Measurements from ENCODE around the gene MME.

Gene MME

GRCh38 chr3:155179437-155179827 lies 99.3 kb downstream of the MME start:
- Histone ChIP-seq H3K36me3 (ENCODE audit: control insufficient read depth, insufficient read depth, low read length) (no peaks in the 10 kb centered on the region), H2BK15ac (replicated peaks; ENCODE audit: low read depth) (no peak overlapping the region)
- no CpG with 5 or more reads among the region's 2 CpGs for WGBS (ENCODE audit: extremely low coverage, insufficient coverage, low lambda C conversion rate)

GRCh38 chr3:155179966-155180757 lies 100.0 kb downstream of the MME start:
- no peak overlapping the region for H3K4ac ChIP-seq (ENCODE audit: low read depth, low read length)

More at GRCh38 chr3:155179437-155179827, 99.3 kb downstream of the MME start:
- Histone ChIP-seq H3K56ac (ENCODE audit: low read length) (no peak overlapping the region), H3K27ac (ENCODE audit: low read depth, low read length) (no peak overlapping the region), H3K79me2 (ENCODE audit: control insufficient read depth, insufficient read depth, low read length) (no peaks in the 10 kb centered on the region), H4K5ac (ENCODE audit: low read length) (no peak overlapping the region), H2AK5ac (ENCODE audit: low read length) (no peak overlapping the region), H2BK5ac (ENCODE audit: low read length) (no peak overlapping the region), H3K18ac (ENCODE audit: low read length) (no peak overlapping the region), H2BK120ac (ENCODE audit: low read depth, low read length) (no peak overlapping the region), H3K4me2 (ENCODE audit: low read length) (no peak overlapping the region), H3K79me1 (ENCODE audit: low read length) (no peaks in the 10 kb centered on the region), H4K8ac (ENCODE audit: low read depth, low read length) (no peak overlapping the region), H3K23ac (ENCODE audit: low read length) (no peak overlapping the region), H3K4me3 (ENCODE audit: low read length) (no peak overlapping the region), H3K4ac (ENCODE audit: low read depth, low read length) (no peak overlapping the region), H3K9ac (ENCODE audit: low read length) (no peak overlapping the region), H3K27me3 (ENCODE audit: insufficient read depth, low read length, poor library complexity) (no peaks in the 10 kb centered on the region), H3K4me1 (ENCODE audit: control insufficient read depth, low read depth, low read length) (no peaks in the 10 kb centered on the region)
- DNase-seq, result no peak

GRCh38 chr3:155182467-155182866 lies 102.3 kb downstream of the MME start:
- 100% methylated on average over 1 of the region's 1 CpG for WGBS (ENCODE audit: extremely low coverage, insufficient coverage, low lambda C conversion rate)
- H3K18ac ChIP-seq (ENCODE audit: low read length), result no peak overlapping the region
- no peak overlapping the region for H2AK5ac ChIP-seq (ENCODE audit: low read length)
- H3K36me3 ChIP-seq (ENCODE audit: control insufficient read depth, insufficient read depth, low read length), result no peaks in the 10 kb centered on the region
- H3K4me2 ChIP-seq (ENCODE audit: low read length), result no peak overlapping the region
- no peak overlapping the region for H3K4me3 ChIP-seq (ENCODE audit: low read length)
- H4K8ac ChIP-seq (ENCODE audit: low read depth, low read length), result no peak overlapping the region
- no peaks in the 10 kb centered on the region for H3K27me3 ChIP-seq (ENCODE audit: insufficient read depth, low read length, poor library complexity)
- H3K79me1 ChIP-seq (ENCODE audit: low read length), result no peaks in the 10 kb centered on the region
- no peaks in the 10 kb centered on the region for H3K4me1 ChIP-seq (ENCODE audit: control insufficient read depth, low read depth, low read length)
- H3K56ac ChIP-seq (ENCODE audit: low read length), result no peak overlapping the region
- no peaks in the 10 kb centered on the region for H3K79me2 ChIP-seq (ENCODE audit: control insufficient read depth, insufficient read depth, low read length)
- no peak overlapping the region for H3K27ac ChIP-seq (ENCODE audit: low read depth, low read length)
- no peak overlapping the region for H2BK15ac ChIP-seq (replicated peaks; ENCODE audit: low read depth)
- H2BK120ac ChIP-seq (ENCODE audit: low read depth, low read length), result no peak overlapping the region
- no peak overlapping the region for H4K5ac ChIP-seq (ENCODE audit: low read length)
- H3K4ac ChIP-seq (ENCODE audit: low read depth, low read length), result no peak overlapping the region
- no peak overlapping the region for H3K9ac ChIP-seq (ENCODE audit: low read length)
- no peak for DNase-seq
- H2BK5ac ChIP-seq (ENCODE audit: low read length), result no peak overlapping the region
- no peak overlapping the region for H3K23ac ChIP-seq (ENCODE audit: low read length)

More at GRCh38 chr3:155179966-155180757, 100.0 kb downstream of the MME start:
- H3K4me1 ChIP-seq (ENCODE audit: control insufficient read depth, low read depth, low read length), result no peaks in the 10 kb centered on the region
- H3K56ac ChIP-seq (ENCODE audit: low read length), result no peak overlapping the region
- no peak overlapping the region for H3K18ac ChIP-seq (ENCODE audit: low read length)
- H3K79me1 ChIP-seq (ENCODE audit: low read length), result no peaks in the 10 kb centered on the region
- H3K27ac ChIP-seq (ENCODE audit: low read depth, low read length), result no peak overlapping the region
- no peak overlapping the region for H2BK120ac ChIP-seq (ENCODE audit: low read depth, low read length)
- no peak overlapping the region for H4K8ac ChIP-seq (ENCODE audit: low read depth, low read length)
- no peaks in the 10 kb centered on the region for H3K27me3 ChIP-seq (ENCODE audit: insufficient read depth, low read length, poor library complexity)
- H3K9ac ChIP-seq (ENCODE audit: low read length), result no peak overlapping the region
- H3K23ac ChIP-seq (ENCODE audit: low read length), result no peak overlapping the region
- DNase-seq, result no peak
- H3K36me3 ChIP-seq (ENCODE audit: control insufficient read depth, insufficient read depth, low read length), result no peaks in the 10 kb centered on the region
- H3K4me2 ChIP-seq (ENCODE audit: low read length), result no peak overlapping the region
- H2AK5ac ChIP-seq (ENCODE audit: low read length), result no peak overlapping the region
- no peak overlapping the region for H2BK5ac ChIP-seq (ENCODE audit: low read length)
- H3K4me3 ChIP-seq (ENCODE audit: low read length), result no peak overlapping the region
- no peaks in the 10 kb centered on the region for H3K79me2 ChIP-seq (ENCODE audit: control insufficient read depth, insufficient read depth, low read length)
- no peak overlapping the region for H4K5ac ChIP-seq (ENCODE audit: low read length)
- WGBS (ENCODE audit: extremely low coverage, insufficient coverage, low lambda C conversion rate), result no CpG with 5 or more reads among the region's 5 CpGs
- H2BK15ac ChIP-seq (replicated peaks; ENCODE audit: low read depth), result no peak overlapping the region

GRCh38 chr3:155184011-155184410 lies 103.9 kb downstream of the MME start:
- no peak for DNase-seq
- Histone ChIP-seq H3K4ac (ENCODE audit: low read depth, low read length) (no peak overlapping the region), H3K36me3 (ENCODE audit: control insufficient read depth, insufficient read depth, low read length) (no peaks in the 10 kb centered on the region), H3K23ac (ENCODE audit: low read length) (no peak overlapping the region), H3K4me1 (ENCODE audit: control insufficient read depth, low read depth, low read length) (no peaks in the 10 kb centered on the region), H3K4me3 (ENCODE audit: low read length) (no peak overlapping the region), H2BK120ac (ENCODE audit: low read depth, low read length) (no peak overlapping the region), H2AK5ac (ENCODE audit: low read length) (no peak overlapping the region), H2BK5ac (ENCODE audit: low read length) (no peak overlapping the region), H3K4me2 (ENCODE audit: low read length) (no peak overlapping the region), H3K27ac (ENCODE audit: low read depth, low read length) (no peak overlapping the region), H3K79me1 (ENCODE audit: low read length) (no peaks in the 10 kb centered on the region), H2BK15ac (replicated peaks; ENCODE audit: low read depth) (no peak overlapping the region), H3K79me2 (ENCODE audit: control insufficient read depth, insufficient read depth, low read length) (no peaks in the 10 kb centered on the region), H4K8ac (ENCODE audit: low read depth, low read length) (no peak overlapping the region), H3K18ac (ENCODE audit: low read length) (no peak overlapping the region), H3K27me3 (ENCODE audit: insufficient read depth, low read length, poor library complexity) (no peaks in the 10 kb centered on the region), H4K5ac (ENCODE audit: low read length) (no peak overlapping the region), H3K9ac (ENCODE audit: low read length) (no peak overlapping the region), H3K56ac (ENCODE audit: low read length) (no peak overlapping the region)
- no CpG with 5 or more reads among the region's 1 CpG for WGBS (ENCODE audit: extremely low coverage, insufficient coverage, low lambda C conversion rate)

- Histone ChIP-seq H3K36me3 (ENCODE audit: control insufficient read depth, insufficient read depth, low read length) (no peaks in the 10 kb centered on the region), H3K4me3 (ENCODE audit: low read length) (no peak overlapping the region), H3K27me3 (ENCODE audit: insufficient read depth, low read length, poor library complexity) (no peaks in the 10 kb centered on the region), H3K23ac (ENCODE audit: low read length) (no peak overlapping the region), H4K5ac (ENCODE audit: low read length) (no peak overlapping the region), H2BK120ac (ENCODE audit: low read depth, low read length) (no peak overlapping the region), H3K4ac (ENCODE audit: low read depth, low read length) (peak overlapping the region; percentile 36), H3K79me1 (ENCODE audit: low read length) (no peaks in the 10 kb centered on the region), H4K8ac (ENCODE audit: low read depth, low read length) (no peak overlapping the region), H3K18ac (ENCODE audit: low read length) (peak overlapping the region; percentile 68), H2AK5ac (ENCODE audit: low read length) (no peak overlapping the region), H2BK15ac (replicated peaks; ENCODE audit: low read depth) (peak overlapping the region; percentile 74), H3K4me1 (ENCODE audit: control insufficient read depth, low read depth, low read length) (no peaks in the 10 kb centered on the region), H3K27ac (ENCODE audit: low read depth, low read length) (peak overlapping the region; percentile 17), H3K56ac (ENCODE audit: low read length) (no peak overlapping the region), H3K79me2 (ENCODE audit: control insufficient read depth, insufficient read depth, low read length) (no peaks in the 10 kb centered on the region), H2BK5ac (ENCODE audit: low read length) (no peak overlapping the region), H3K9ac (ENCODE audit: low read length) (no peak overlapping the region), H3K4me2 (ENCODE audit: low read length) (no peak overlapping the region)
- no CpG with 5 or more reads among the region's 2 CpGs for WGBS (ENCODE audit: extremely low coverage, insufficient coverage, low lambda C conversion rate)
- peak; percentile 83 for DNase-seq
These were observed 105.5 kb downstream of the MME start for GRCh38 chr3:155185631-155186071.

- no peak for DNase-seq
- Histone ChIP-seq H2AK5ac (ENCODE audit: low read length) (no peak overlapping the region), H4K8ac (ENCODE audit: low read depth, low read length) (no peak overlapping the region), H3K79me1 (ENCODE audit: low read length) (no peaks in the 10 kb centered on the region), H3K79me2 (ENCODE audit: control insufficient read depth, insufficient read depth, low read length) (no peaks in the 10 kb centered on the region), H3K27me3 (ENCODE audit: insufficient read depth, low read length, poor library complexity) (no peaks in the 10 kb centered on the region), H3K9ac (ENCODE audit: low read length) (no peak overlapping the region), H2BK120ac (ENCODE audit: low read depth, low read length) (no peak overlapping the region), H3K56ac (ENCODE audit: low read length) (no peak overlapping the region), H2BK15ac (replicated peaks; ENCODE audit: low read depth) (no peak overlapping the region), H2BK5ac (ENCODE audit: low read length) (no peak overlapping the region), H4K5ac (ENCODE audit: low read length) (no peak overlapping the region), H3K27ac (ENCODE audit: low read depth, low read length) (no peak overlapping the region), H3K4ac (ENCODE audit: low read depth, low read length) (no peak overlapping the region), H3K4me2 (ENCODE audit: low read length) (no peak overlapping the region), H3K36me3 (ENCODE audit: control insufficient read depth, insufficient read depth, low read length) (no peaks in the 10 kb centered on the region), H3K4me1 (ENCODE audit: control insufficient read depth, low read depth, low read length) (no peaks in the 10 kb centered on the region), H3K18ac (ENCODE audit: low read length) (no peak overlapping the region), H3K23ac (ENCODE audit: low read length) (no peak overlapping the region), H3K4me3 (ENCODE audit: low read length) (no peak overlapping the region)
- WGBS (ENCODE audit: extremely low coverage, insufficient coverage, low lambda C conversion rate), result no CpG with 5 or more reads among the region's 2 CpGs
These were observed 107.9 kb downstream of the MME start for GRCh38 chr3:155188031-155188430.

All from mesendoderm (in vitro differentiated cells).